DMS 273 (cell line): ENCODE data around the gene SCAP.

Experiments
- DNase-seq: peaks from one replicate; lab custom pipeline; 2025; ENCODE audit not compliant: unreplicated experiment; lab: John Stamatoyannopoulos, UW

SCAP gene

GRCh38 chr3:47433796-47434195, 41.9 kb downstream of the SCAP start:
- DNase-seq: no peak

GRCh38 chr3:47432673-47433072, 43.1 kb downstream of the SCAP start:
- no peak for DNase-seq

DNA sequence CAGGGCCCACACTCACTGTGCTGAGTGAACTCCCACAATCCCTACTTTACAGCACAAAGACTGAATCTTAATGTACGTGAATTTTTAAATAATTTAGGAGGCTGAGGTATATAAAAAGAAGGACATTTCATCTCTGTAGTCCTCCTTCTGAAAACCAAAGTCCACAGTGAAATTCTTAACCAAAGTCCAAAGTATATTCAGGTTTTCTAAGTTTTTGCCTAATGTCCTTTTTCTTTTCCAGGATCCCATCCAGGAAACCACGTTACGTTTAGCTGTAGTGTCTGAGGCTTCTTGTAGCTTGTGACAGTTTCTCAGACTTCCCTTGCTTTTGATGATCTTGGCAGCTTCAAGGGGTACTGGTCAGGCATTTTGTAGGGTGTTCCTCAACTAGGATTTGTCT, 44.5 kb downstream of the SCAP start:
- no peak for DNase-seq

- no peak for DNase-seq
Measured at GRCh38 chr3:47430606-47431005, 45.1 kb downstream of the SCAP start.

DNA sequence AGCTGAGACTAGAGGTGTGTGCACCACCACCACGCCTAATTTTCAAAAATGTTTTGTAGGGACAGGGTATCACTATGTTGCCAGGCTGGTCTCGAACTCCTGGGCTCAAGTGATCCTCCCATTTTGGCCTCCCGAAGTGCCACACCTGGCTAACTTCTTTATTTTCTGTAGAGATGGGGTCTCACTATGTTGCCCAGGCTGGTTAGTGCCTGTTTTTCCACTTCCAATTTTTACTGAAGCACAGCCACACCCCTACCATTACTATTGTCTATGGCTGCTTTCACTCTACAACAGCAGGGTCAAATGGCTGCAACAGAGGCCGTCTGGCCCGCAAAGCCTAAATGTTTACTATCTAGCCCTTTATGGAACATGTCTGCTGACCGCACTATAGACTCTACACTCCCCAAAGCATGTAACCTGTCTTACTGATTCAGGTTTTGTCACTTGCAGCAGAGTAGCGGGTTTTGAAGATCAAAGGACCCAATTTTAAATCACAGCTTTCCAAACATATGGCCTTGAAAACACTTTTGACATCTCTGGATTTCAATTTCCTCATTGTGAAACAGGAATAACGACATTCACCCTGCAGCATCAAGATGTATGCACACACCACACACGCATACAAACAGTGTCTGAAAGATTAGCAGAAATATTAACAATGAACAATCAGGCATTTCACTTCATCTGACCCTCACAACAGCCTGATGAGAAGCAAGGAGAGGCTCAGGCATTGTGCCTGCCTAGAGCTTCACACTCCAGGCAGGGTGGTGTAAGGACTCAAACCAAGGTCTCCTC, 46.1 kb downstream of the SCAP start:
- DNase-seq: no peak

- no peak for DNase-seq
Measured at GRCh38 chr3:47428662-47429061, 47.1 kb downstream of the SCAP start.

DNA sequence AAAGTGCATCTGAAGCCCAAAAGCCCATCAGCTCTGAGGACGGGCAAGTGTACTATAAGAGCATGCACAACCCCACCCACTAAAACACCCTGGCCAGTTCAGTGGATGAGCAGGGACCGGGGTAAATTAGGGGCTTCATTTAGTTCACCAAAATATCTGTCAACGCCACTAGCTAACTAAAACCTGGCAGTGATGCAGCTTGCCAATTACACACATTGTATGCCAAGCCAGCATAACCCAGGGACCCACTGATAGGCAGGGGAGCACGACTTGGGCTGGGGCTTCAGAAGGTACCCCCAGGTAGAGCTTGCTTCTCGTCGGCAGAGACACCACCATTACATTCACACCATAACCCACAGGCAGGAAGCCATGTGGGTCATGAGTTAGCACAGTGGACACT, 47.9 kb downstream of the SCAP start:
- DNase-seq: no peak

- no peak for DNase-seq
Measured at GRCh38 chr3:47425959-47426358, 49.8 kb downstream of the SCAP start.

DNA sequence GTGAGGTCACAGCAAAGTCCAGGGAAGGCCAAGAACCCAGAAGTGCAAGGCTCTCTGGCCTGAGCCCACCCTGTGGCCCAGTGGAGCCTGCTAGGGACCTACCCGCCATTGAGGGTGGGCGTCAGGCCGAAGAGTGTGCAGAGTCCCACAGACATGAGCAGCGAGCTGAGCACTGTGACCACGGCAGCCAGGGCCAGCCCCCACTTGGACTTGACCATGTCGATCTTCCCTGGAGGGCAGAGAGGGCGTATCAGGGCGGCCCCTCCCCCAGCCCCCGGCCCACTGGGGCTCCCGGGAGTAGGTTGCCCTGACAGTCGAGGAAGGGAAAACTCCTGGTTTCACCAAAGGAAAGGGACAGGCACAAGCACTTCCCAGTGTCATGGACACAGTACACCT, 50.4 kb downstream of the SCAP start:
- no peak for DNase-seq

DNA sequence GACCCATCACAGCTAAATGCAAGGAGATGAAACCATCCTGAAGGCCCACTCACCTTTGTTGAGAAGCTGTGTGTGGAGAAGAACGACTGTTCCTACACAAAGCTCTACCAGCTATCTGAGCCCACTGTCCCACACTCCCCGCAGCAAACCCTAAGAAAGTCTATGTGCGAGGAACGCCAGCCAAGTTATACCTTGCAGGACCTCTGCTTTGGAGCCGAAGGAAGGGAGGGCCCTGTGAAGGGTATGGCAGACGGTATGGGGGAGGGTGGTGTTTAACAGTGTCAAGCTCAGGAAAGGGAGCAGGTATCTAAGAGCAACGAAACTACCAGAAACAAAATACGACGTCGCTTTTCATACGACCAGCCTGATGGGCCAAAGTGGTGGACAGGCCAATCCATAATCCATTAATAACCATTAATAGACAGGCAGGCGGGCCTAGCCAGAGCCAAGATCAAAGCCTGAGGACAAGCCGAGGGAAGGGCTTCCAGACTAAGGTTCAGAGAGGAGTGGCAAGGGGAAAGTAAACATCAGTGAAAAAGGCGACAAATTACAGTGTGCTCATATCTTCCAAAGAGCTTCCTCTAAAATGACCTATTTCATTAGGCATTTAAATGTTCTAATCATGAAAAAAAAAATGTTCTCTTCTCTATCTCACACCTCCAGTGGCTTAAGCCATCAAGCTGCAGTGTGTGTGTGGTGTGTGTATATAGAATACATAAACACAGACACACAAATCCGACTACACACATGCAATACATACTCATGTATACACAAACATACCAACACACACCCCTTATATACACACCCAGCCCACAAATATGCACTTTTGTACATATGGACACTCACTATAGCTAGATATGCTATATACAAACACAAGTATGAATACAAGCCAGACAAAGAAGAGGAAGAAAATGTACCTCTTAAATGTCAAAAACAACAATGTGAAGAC, 51.0 kb downstream of the SCAP start:
- DNase-seq: no peak

GRCh38 chr3:47423548-47424145, 52.1 kb downstream of the SCAP start:
- no peak for DNase-seq

DNA sequence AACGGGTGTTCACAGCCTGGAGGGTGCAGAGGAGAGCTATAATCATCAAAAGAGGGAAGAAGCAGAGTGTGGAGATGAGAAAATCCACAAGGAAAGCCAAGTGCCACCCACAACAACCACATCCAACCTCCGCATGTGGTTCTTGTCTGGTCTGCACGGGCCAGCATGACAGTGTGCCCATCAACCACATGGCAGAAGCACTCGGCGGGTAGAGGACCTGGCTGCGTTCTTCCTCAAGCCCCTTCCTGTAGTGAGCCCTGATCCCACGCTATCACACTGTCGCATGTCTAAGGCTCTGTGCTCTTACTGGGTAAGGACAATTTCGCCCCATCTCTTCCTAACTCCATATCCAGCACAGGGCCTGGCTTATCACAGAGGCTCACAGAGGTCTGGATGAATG, 53.0 kb downstream of the SCAP start:
- no peak for DNase-seq

- DNase-seq: peak; percentile 78
Measured at GRCh38 chr3:47421741-47422649, 53.7 kb downstream of the SCAP start.

DNA sequence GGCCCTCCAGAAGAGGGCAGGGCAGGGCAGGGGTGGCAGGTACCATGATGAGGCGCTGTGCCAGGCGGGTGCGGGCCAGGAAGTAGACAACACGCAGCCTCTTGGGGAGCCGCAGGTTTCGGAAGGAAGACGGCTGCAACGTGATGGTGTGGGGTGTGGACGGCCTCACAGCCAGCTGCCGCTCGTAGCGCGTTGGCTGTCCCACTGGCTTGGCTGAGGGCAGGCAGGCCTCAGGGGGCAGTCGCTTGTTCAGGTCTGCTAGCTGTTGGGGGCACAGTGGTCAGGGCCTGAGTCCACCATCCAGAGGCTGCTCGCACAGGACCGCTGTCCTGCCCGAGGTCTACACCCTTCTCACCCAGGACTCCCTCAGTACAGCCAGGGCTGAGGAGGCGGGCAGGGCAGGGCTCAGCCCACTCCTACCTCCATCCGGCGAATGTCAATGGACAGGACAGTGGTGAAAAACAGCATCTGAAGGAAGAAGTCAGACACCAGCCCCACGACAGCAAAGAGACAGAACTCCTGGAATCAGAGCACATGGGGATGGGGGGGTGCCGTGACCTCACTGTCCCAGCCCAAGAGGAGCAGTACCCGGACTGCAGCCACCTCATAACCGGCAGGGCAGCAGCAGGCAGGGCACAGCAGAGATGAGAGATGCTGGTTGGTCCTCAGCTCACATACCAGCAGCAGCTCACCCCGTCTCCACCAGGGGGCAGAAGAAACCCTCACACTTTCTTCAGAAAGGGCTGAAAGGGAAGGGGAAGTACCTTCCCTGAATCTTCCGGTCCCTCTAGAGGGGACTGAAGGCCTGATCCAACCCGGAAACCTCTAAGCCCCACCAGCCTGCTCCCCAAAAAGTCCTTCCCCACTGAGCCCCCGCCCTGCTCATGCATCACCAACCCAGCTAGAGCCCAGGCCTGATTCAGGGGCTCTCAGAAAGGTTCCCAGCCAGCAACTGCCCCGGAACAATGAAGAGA, 54.9 kb downstream of the SCAP start:
- peak; percentile 91 for DNase-seq

- DNase-seq: no peak
Measured at GRCh38 chr3:47420044-47420430, 55.7 kb downstream of the SCAP start.

GRCh38 chr3:47419083-47420043, 56.4 kb downstream of the SCAP start:
- DNase-seq: no peak

- DNase-seq: peak; percentile 23
Measured at GRCh38 chr3:47418167-47419082, 57.3 kb downstream of the SCAP start.
